CD4-positive, alpha-beta T cell treated with Interferon alpha-2 for 1 hour (primary cell): Measurements from ENCODE around the gene CDY2B.
"Not testable (repeated sequence)": the region's sequence is repeated elsewhere in the genome, so short reads cannot be mapped to it uniquely, and the experiment has no call there.

Source experiments
- DNase-seq, 2 donors: peaks; one replicate each; pipeline ENCODE4 v3.0.0-alpha.2; 2020 to 2022

The CDY2B gene, protein sequence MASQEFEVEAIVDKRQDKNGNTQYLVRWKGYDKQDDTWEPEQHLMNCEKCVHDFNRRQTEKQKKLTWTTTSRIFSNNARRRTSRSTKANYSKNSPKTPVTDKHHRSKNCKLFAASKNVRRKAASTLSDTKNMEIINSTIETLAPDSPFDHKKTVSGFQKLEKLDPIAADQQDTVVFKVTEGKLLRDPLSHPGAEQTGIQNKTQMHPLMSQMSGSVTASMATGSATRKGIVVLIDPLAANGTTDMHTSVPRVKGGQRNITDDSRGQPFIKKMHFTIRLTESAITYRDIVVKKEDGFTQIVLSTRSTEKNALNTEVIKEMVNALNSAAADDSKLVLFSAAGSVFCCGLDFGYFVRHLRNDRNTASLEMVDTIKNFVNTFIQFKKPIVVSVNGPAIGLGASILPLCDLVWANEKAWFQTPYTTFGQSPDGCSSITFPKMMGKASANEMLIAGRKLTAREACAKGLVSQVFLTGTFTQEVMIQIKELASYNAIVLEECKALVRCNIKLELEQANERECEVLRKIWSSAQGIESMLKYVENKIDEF

DNA sequence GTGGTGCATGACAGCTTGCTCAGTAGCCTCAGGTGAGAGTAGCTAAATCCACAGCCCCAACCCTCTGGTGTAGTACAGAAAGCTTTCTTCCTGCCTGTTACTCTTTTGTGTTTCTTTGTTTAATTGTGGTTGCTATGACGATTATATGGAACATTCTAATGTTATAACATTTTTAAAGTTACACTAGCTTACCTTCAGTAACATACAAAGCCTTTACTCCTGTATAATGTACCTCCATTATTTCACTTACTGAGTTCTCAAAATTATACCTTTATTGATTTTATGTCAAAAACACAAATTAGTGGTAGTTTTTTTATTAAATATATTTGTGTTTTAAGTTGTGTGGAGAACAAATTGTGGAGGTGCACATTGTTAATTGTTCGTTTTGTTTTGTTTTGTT lies at the start of gene CDY2B:
Gene CDY2B (minus strand): TSS at position 101 of the 400 bp plus-strand sequence. CDS start 328 bp downstream, outside the sequence.
- DNase-seq = not testable (repeated sequence)

DNA sequence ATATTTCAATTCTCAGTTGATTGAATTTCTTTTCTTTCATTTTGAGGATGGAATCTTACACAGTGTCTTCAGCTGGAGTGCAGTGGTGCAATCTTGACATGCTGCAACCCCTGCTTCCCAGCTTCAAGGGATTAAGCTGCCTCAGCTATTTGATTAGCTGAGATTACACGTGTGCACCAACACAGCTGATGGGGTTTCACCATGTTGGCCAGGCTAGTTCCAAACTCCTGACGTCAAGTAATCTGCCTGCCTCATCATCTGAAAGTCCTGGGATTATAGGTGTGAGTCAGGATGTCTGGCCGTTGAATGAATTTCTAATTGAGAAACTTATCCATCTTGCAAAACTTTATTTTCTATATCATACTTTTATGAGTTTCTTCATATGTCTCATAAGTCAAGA lies 28.0 kb upstream of the CDY2B start:
- not testable (repeated sequence) for DNase-seq

DNA sequence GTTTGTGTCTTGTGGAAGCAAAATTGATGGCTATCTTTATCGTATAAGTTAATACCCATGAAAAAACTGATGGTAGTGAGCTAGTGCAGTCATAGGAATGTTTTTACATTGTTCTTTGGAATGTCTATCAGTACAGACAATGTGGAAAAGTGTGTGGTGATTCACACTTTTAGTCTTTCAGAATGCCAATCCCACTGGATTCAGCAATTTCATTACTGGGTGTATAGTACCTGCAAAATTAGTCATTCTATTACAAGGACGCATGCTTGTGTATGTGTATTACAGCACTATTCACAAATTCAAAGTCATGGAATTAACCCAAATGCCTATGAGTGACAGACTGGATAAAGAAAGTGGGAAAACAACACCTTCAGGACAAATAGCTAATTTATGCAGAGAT lies 27.3 kb upstream of the CDY2B start:
- not testable (repeated sequence) for DNase-seq

DNA sequence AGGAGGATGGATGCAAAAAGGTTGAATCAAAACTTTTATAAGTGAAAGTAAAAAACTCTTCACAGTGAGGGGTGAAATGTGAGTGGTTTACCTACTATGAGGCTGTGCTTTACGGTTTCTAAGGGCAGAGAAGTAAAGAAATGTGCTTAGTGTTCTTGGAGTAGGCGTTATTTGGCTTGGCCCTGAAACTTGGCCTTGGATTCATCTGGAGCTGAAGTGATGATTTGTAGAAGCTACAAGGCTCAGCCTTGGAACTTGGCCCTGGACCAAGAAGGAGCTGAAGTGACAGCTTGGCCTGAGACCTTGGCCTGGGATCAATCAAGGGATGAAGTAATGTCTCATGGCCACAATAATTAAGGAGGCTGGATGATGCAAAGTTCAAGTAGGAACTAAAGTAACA lies 1.7 kb upstream of the CDY2B start:
- not testable (repeated sequence) for DNase-seq

DNA sequence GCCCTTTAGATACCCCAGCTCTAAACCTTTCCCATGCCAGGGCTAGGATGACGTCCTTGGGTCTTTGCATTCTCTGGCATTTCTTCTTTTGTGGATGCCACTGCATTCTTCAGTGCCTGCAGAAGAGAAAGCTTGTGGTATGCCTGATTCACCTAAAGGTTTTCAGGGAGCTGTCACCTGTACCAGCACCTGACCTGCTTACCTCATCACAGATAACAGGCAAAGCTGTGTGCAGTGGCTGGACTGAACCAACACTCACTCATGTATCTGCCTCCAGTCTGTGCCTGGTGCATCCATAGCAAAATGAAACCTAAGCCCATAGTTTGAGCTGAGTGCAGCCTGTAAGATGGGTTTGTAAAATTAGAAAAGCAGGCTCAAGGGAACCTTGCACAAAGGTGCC lies 3.3 kb downstream of the CDY2B start:
- not testable (repeated sequence) for DNase-seq

DNA sequence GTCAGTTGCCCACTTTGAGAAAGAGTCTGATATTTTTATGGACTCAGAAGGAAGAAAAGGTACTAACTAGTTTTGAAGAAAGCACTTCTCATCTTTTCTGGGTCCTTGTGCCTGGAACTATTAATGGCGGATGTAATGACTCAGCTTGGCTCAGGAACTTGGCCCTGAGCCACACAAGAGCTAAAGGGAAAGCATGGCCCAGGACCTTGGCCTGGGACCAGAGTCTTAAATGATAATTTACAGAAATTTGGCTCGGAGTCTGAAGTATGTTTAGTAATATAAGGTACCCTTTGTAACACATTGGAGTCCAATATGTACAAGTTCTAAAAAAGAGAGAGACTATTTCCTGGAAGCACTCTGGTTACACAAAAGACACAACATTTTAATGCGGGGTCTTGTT lies 4.6 kb downstream of the CDY2B start:
- DNase-seq = not testable (repeated sequence)

DNA sequence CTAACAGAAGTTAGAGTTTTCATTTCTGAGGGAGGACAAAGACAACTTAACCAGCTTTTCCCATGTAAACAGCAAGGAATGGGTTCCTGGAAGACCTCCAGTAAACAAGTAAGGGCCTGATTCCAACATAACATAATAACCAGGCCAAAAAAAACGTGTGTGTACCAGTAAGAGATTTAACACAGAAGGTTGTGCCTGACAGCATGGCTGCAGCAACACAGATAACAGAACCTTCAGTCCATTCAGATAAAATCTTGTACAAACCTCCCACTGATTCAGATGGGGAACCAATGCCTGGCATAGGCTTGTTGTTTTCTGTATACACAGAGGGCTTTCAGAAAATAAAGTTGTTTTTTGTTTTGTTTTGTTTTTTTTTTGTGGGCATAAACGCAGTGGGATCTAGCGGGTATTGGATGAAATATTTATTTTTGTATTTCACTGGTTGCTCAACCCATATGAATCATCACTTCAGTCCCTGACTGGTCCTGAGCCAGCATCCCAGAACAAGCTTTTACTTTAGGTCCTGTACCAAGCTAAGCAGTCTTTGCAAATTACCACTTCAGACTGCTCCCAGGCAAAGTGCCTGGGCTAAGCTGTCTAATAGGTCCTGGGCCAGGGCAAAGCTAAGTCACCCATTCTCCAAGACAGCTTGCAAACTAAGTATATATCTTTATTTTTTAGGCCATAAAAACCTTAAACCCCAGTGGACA lies 8.7 kb downstream of the CDY2B start:
- not testable (repeated sequence) for DNase-seq

DNA sequence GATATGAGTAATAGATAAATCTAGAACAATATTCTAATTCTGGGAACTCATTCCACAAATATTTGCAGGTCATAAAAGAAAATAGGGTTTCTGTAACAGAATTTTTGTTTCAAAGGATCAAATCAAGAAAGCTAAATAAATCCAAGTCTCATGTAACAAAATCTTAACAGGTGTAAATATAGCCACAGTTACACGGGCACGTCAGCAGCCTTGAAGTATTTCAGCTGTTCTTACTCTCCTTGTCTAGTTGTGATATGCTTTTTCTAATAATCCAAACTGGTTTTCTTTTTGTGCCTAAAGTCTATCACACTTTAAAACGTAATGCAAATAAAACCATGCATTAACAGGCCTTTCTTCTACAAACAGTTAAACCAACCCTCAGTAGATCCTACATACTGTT lies 9.3 kb downstream of the CDY2B start:
- DNase-seq = not testable (repeated sequence)

DNA sequence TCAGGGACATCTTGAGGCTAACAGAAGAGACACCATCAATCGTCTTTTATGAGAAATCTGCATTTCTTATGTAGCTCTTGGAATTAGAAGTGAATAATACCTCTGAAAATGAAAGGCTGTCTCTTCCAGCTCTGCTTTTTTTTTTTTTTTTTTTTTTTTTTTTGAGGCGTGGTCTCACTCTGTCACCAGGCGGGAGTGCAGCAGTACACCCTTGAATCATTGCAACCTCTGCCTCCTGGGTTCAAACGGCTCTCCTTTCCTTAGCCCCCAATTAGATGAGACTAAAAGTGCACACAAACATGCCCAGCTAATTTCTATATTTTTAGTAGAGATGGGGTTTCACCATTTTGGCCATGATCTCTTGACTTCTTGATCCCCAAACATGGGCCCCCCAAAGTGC lies 12.2 kb downstream of the CDY2B start:
- DNase-seq = not testable (repeated sequence)

DNA sequence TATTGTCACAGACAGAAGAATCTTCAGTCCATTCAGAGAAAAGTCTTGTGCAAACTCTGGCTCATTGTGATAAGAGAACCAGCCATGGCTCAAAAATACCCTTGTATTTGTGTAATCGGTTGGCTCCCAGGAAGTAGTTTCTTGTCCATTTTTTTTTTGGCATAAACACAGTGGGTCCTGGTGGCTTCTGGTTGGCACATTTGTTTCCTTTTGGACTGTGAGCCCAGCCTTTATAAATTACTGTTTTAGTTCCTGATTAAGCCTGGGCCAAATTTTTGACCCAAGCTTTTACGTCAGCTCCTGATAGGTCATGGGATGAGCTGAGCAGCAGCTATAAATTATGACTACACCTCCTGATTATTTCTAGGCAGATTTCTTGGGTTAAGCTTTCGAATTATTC lies 19.4 kb downstream of the CDY2B start:
- DNase-seq = not testable (repeated sequence)

DNA sequence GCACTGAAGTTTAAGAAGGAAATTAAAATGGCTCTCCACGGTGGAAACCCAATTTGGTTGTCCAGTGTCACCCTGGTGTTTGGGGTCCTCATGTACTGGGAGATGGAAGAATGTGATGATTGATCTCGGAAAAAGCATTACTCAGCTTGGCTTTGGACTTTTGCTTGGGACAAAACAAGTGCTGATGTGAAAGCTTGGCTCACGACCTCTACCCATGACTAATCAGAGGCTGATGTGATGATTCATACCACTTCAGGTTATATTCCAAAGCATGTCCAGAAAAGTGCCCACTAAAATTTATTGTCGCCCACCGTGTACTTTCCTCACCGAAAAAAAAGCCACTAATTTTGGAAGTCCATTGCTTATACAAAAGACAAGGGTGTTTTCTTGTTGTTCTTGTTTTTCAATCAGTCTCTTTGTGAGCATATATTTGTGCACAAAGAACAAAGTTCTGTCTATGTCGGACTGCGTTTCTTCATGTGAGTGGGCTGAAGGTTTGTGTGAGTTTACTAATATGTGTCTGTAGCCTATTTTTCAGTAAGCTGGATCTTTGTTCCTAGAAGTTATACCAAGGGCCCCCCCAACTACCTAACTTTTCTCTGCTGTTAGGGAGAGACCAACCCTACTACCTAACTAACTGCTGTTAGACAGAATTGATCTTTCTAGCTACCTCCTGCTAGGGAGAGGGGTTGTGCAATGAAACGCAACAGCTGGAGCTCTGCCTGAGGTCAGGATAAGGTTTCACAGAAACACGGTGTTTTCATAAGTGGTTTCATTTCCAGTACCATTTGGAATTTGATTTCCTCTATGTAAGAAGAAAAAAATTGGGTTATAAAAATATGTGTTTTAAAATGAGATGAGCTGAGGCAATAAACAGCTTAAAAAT lies 22.8 kb downstream of the CDY2B start:
- DNase-seq = not testable (repeated sequence)

DNA sequence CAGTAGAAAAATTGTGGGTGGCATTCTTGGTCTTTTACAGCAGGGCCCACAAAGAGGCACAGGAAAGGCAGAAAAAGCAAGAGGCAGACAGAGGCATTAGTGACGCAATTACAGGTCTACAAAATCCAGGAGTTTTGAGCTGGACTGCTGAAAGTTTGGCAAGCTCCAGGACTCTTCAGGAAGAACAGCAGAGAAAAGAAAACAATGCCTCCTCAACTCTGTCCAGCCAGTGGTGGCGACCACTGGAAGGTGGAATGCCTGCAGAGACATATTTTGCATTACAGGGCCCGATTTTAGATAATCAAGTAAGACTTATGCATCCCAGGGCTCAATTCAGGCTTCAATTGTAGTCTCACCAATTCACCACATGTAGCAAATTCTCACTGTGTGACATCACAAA lies 23.5 kb downstream of the CDY2B start:
- DNase-seq = not testable (repeated sequence)

DNA sequence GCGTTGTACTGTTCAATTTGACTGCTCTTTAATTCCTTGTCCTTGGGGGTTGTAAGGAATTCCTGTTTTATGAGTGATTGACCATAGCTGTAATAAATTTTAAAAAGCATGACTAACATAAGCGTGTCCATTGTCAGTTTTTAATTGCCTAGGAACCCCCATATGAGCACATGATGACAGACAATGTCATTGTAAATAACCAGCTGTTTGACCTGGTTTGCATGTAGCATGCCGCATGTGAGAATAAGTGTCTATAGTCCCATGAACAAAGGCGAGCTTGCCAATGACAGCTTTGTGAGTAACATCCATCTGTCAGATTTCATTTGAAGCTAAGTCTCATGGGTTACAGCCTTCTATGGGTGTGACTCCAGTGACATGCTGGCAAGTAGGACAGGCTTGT lies 30.9 kb downstream of the CDY2B start:
- not testable (repeated sequence) for DNase-seq

DNA sequence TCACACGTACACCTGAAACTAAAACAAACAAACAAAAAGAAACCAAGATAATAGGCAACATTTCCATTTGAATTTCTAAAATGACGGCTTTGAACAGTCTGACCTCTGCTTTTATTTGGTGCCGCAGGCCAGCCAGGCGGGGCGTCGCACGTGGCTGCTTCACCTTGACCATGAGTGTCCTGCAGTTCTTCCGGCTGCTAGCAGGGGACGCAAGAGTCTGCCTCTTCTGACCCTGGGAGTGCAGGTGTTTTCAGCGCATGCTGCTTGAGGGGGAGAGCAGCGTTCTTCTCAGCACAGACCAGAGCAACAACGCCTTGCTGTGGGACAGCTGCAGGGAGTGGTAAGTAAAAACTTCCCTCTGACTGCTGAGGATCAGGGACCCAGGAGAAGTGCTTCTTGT lies 47.9 kb downstream of the CDY2B start:
- not testable (repeated sequence) for DNase-seq
